H1 (cell line): ENCODE results near the gene KLHL26.

ENCODE experiments used
- EGR1 ChIP-seq: IDR thresholded peaks from 2 replicates; pipeline ENCODE4 v1.6.1; 2011; ENCODE audit warnings: low read depth, low read length, borderline replicate concordance
- EZH2 ChIP-seq: fragments of 200-600 bp; sonication (generic); IDR thresholded peaks from 2 replicates; pipeline ENCODE4 v1.7.1; 2012; ENCODE audit warnings: low read depth, mild to moderate bottlenecking, moderate library complexity, low read length, inconsistent platforms; ENCODE audit not compliant: severe bottlenecking
- GABPA ChIP-seq: IDR thresholded peaks from 2 replicates; pipeline ENCODE4 v1.6.1; 2011; ENCODE audit warnings: mild to moderate bottlenecking, low read length, moderate library complexity, borderline replicate concordance; ENCODE audit not compliant: insufficient read depth
- GTF2F1 ChIP-seq: IDR thresholded peaks from 2 replicates; pipeline ENCODE4 v1.6.1; 2012; ENCODE audit warnings: low read depth, low read length, improper control_type of control experiment, borderline replicate concordance
- JUND ChIP-seq: IDR thresholded peaks from 2 replicates; pipeline ENCODE4 v1.6.1; 2011; ENCODE audit warnings: mild to moderate bottlenecking, improper control_type of control experiment, low read length
- MAFK ChIP-seq: IDR thresholded peaks from 2 replicates; pipeline ENCODE4 v1.6.1; 2012; ENCODE audit warnings: low read depth, mild to moderate bottlenecking, improper control_type of control experiment, low read length
- POLR2A ChIP-seq, 2 experiments: IDR thresholded peaks; 1 replicate in 1 of 2; 2 replicates in 1 of 2; pipeline ENCODE4 v1.6.1; 2011; ENCODE audit warnings: low read depth in 2 of 2, low read length in 2 of 2, mild to moderate bottlenecking in 2 of 2; ENCODE audit errors: control extremely low read depth in 1 of 2
- POLR2AphosphoS5 ChIP-seq: IDR thresholded peaks from 2 replicates; pipeline ENCODE4 v1.6.1; 2011; ENCODE audit warnings: low read depth, low read length
- SP4 ChIP-seq: IDR thresholded peaks from 2 replicates; pipeline ENCODE4 v1.6.1; 2012; ENCODE audit warnings: low read length, inconsistent platforms
- TAF1 ChIP-seq: IDR thresholded peaks from 2 replicates; pipeline ENCODE4 v1.6.1; 2011; ENCODE audit warnings: mild to moderate bottlenecking, low read depth, low read length
- TCF12 ChIP-seq: IDR thresholded peaks from 2 replicates; pipeline ENCODE4 v1.6.1; 2011; ENCODE audit warnings: low read depth, mild to moderate bottlenecking, low read length
- YY1 ChIP-seq: IDR thresholded peaks from 2 replicates; pipeline ENCODE4 v1.6.1; 2011; ENCODE audit warnings: low read depth, mild to moderate bottlenecking, low read length
- TF ChIP-seq, protein P1 (sequence below), 3 experiments: IDR thresholded peaks; 1 replicate in 2 of 3; 2 replicates in 1 of 3; pipeline versions ENCODE4 v1.5.1 to v1.6.1; 2011; ENCODE audit warnings: low read length in 3 of 3, mild to moderate bottlenecking in 3 of 3, inconsistent platforms in 2 of 3, low read depth in 1 of 3, moderate library complexity in 1 of 3; ENCODE audit not compliant: insufficient read depth in 1 of 3; ENCODE audit errors: control extremely low read depth in 1 of 3

DNA sequence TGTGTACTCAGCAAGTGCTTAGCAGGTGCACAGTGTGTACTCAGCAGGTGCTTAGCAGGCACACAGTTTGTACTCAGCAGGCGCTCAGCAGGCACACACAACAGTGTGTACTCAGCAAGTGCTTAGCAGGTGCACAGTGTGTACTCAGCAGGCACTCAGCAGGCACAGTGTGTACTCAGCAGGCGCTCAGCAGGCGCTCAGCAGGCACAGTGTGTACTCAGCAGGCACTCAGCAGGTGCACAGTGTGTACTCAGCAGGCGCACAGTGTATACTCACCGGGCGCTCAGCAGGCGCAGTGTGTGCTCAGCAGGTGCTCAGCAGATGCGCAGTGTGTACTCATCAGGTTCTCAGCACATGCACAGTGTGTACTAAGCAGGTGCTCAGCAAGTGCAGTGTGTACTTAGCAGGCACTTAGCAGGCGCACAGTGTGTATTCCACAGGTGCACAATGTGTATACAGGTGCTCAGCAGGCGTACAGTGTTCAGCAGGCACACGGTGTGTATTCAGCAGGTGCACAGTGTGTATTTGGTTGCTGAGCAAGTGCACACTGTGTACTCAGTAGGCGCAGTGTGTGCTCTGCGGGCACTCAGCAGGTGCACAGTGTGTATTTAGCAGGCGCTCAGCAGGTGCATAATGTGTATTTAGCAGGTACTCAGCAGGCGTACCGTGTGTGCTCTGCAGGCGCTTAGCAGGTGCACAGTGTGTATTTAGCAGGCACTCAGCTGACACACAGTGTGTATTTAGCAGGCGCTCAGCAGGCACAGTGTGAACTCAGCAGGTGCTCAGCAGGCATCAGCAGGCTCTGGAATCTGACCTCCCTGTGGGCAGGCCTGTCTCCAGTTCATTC, 61.7 kb downstream of the KLHL26 start:
- TF ChIP-seq EZH2 (no peak), POLR2A (IDR thresholded peaks at IDR 0.05; ENCODE audit: control extremely low read depth in 1 of 2, low read depth in 2 of 2, low read length in 2 of 2) (peak in 1 of 2 experiments; percentile 29; a peak in 1 of 3 replicates), JUND (no peak), EGR1 (no peak), SP4 (no peak), MAFK (no peak), TAF1 (no peak), YY1 (no peak), GABPA (no peak), POLR2AphosphoS5 (no peak), GTF2F1 (no peak), TCF12 (no peak)
- TF ChIP-seq, protein P1, sequence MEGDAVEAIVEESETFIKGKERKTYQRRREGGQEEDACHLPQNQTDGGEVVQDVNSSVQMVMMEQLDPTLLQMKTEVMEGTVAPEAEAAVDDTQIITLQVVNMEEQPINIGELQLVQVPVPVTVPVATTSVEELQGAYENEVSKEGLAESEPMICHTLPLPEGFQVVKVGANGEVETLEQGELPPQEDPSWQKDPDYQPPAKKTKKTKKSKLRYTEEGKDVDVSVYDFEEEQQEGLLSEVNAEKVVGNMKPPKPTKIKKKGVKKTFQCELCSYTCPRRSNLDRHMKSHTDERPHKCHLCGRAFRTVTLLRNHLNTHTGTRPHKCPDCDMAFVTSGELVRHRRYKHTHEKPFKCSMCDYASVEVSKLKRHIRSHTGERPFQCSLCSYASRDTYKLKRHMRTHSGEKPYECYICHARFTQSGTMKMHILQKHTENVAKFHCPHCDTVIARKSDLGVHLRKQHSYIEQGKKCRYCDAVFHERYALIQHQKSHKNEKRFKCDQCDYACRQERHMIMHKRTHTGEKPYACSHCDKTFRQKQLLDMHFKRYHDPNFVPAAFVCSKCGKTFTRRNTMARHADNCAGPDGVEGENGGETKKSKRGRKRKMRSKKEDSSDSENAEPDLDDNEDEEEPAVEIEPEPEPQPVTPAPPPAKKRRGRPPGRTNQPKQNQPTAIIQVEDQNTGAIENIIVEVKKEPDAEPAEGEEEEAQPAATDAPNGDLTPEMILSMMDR (IDR thresholded peaks at IDR 0.05; ENCODE audit: control extremely low read depth in 1 of 3, insufficient read depth in 1 of 3, low read depth in 1 of 3, low read length in 3 of 3): no peak
